Measurements from ENCODE around the gene GLYR1. TPM values are rescaled to one million over a fixed set of nuclear protein-coding genes. Genes with fewer than 3 reads are reported as not detected.
A peak's percentile ranks its signal among the peaks of the same experiment; 100 is the strongest.

GLYR1 gene
- total and polyA plus RNA-seq, 9 of the 15 experiments (the other 6 are each of a cell fraction or from before 2014, with no cell fraction given), result 6.7 to 99.2 (median 60.2) TPM

DNA sequence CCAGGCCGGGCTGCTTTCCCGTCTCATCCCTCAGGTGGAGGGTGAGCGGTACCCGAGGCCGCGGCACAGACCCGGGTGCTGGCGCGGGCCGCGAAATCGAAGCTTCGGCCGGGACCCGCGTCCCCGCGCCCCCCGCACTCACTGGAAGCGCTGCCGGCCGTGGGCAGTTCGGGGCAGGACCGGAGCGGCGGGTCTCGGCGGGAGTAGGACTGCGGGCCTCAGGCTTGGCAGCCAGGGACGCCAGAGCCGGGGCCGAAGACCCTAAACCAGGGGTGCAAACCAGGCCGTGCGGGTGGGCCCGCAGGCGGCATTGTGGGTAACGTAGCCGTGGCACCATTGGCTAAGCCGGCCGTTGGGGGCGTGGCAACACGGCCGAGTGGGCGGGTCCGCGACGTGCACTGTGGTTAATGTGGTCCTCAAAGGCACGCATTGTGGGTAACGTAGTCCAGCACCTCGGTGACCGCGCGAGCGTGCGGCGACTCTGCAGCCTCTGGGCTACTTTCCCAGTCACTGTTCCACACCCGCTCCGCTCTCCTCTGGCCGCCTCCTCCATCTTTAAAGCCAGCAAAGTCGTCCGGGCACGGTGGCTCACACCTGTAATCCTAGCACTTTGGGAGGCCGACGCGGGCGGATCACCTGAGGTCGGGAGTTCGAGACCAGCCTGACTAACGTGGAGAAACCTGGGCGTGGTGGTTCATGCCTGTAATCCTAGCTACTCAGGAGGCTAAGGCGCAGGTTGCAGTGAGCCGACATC lies 80.0 kb downstream of the GLYR1 start, which contains the start of gene ZNF500 (continued):
- TF ChIP-seq ARHGAP35 (IDR thresholded peaks at IDR 0.05; ENCODE audit: partially characterized antibody) (no peak), FOXK2 (conservative IDR thresholded peaks at IDR 0.05 in 1 of 2, IDR thresholded peaks at IDR 0.05 in 1 of 2; ENCODE audit: low read depth in 2 of 2) (peak; percentile 80 to 85), ZNF696 (CRISPR knock-in tag; conservative IDR thresholded peaks at IDR 0.05) (no peak), ESRRB (CRISPR knock-in tag; IDR thresholded peaks at IDR 0.05; ENCODE audit: borderline replicate concordance) (no peak), ZNF175 (CRISPR knock-in tag; IDR thresholded peaks at IDR 0.05; ENCODE audit: low read depth) (no peak), SRF (CRISPR knock-in tag; IDR thresholded peaks at IDR 0.05) (no peak), CSDE1 (IDR thresholded peaks at IDR 0.05) (no peak), NEUROD1 (IDR thresholded peaks at IDR 0.05; ENCODE audit: borderline replicate concordance, low read depth, low read length, partially characterized antibody) (no peak), SNRNP70 (optimal IDR thresholded peaks at IDR 0.05; ENCODE audit: low read depth, low read length) (no peak), FOXM1 (IDR thresholded peaks at IDR 0.05; ENCODE audit: low read depth) (no peak), FOXM1 (CRISPR knock-in tag; IDR thresholded peaks at IDR 0.05; ENCODE audit: low read depth) (peak; percentile 59; the same call in 1 of the 2 replicates), HNRNPLL (IDR thresholded peaks at IDR 0.05; ENCODE audit: low read depth, low read length, poor library complexity, severe bottlenecking) (peak; percentile 31), ETV5 (CRISPR knock-in tag; IDR thresholded peaks at IDR 0.05; ENCODE audit: low read depth) (0 out of 2 replicates have a peak, but pooled peaks have one; percentile 57), ZNF311 (CRISPR knock-in tag; IDR thresholded peaks at IDR 0.05) (no peak), RHOXF2B (CRISPR knock-in tag; conservative IDR thresholded peaks at IDR 0.05) (no peak), ETS2 (tag; IDR thresholded peaks at IDR 0.05; ENCODE audit: borderline replicate concordance, poor library complexity, severe bottlenecking) (no peak), CBFA2T2 (conservative IDR thresholded peaks at IDR 0.05) (no peak), ZNF695 (CRISPR knock-in tag; IDR thresholded peaks at IDR 0.05) (no peak)
- TF ChIP-seq, protein P1, sequence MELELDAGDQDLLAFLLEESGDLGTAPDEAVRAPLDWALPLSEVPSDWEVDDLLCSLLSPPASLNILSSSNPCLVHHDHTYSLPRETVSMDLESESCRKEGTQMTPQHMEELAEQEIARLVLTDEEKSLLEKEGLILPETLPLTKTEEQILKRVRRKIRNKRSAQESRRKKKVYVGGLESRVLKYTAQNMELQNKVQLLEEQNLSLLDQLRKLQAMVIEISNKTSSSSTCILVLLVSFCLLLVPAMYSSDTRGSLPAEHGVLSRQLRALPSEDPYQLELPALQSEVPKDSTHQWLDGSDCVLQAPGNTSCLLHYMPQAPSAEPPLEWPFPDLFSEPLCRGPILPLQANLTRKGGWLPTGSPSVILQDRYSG (tag; conservative IDR thresholded peaks at IDR 0.05; ENCODE audit: low read depth), result no peak
- TF ChIP-seq, protein P2, sequence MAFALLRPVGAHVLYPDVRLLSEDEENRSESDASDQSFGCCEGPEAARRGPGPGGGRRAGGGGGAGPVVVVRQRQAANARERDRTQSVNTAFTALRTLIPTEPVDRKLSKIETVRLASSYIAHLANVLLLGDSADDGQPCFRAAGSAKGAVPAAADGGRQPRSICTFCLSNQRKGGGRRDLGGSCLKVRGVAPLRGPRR (CRISPR knock-in tag; IDR thresholded peaks at IDR 0.05), result no peak
- TF ChIP-seq, protein P3, sequence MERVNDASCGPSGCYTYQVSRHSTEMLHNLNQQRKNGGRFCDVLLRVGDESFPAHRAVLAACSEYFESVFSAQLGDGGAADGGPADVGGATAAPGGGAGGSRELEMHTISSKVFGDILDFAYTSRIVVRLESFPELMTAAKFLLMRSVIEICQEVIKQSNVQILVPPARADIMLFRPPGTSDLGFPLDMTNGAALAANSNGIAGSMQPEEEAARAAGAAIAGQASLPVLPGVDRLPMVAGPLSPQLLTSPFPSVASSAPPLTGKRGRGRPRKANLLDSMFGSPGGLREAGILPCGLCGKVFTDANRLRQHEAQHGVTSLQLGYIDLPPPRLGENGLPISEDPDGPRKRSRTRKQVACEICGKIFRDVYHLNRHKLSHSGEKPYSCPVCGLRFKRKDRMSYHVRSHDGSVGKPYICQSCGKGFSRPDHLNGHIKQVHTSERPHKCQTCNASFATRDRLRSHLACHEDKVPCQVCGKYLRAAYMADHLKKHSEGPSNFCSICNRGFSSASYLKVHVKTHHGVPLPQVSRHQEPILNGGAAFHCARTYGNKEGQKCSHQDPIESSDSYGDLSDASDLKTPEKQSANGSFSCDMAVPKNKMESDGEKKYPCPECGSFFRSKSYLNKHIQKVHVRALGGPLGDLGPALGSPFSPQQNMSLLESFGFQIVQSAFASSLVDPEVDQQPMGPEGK (CRISPR knock-in tag; IDR thresholded peaks at IDR 0.05; ENCODE audit: borderline replicate concordance), result no peak
- TF ChIP-seq, protein P4, sequence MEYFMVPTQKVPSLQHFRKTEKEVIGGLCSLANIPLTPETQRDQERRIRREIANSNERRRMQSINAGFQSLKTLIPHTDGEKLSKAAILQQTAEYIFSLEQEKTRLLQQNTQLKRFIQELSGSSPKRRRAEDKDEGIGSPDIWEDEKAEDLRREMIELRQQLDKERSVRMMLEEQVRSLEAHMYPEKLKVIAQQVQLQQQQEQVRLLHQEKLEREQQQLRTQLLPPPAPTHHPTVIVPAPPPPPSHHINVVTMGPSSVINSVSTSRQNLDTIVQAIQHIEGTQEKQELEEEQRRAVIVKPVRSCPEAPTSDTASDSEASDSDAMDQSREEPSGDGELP (CRISPR knock-in tag; IDR thresholded peaks at IDR 0.05; ENCODE audit: borderline replicate concordance), result peak; percentile 74
- TF ChIP-seq, protein P5, sequence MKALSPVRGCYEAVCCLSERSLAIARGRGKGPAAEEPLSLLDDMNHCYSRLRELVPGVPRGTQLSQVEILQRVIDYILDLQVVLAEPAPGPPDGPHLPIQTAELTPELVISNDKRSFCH (CRISPR knock-in tag; IDR thresholded peaks at IDR 0.05), result no peak
- TF ChIP-seq, protein P5 (tag; IDR thresholded peaks at IDR 0.05), result no peak

All from K562 (cell line).